Naive B cell (primary cell): ENCODE results near the gene ZBTB7A. TPM values are rescaled to one million over a fixed set of nuclear protein-coding genes. Genes with fewer than 3 reads are reported as not detected.

ENCODE experiments used
- ATAC-seq, 2 donors: fragments of 150-1000 bp; cut with Tn5 transposase; 2 replicates each; pipeline ENCODE4 v1.10.0; 2021; ENCODE audit warnings: low read depth in 2 of 2, mild to moderate bottlenecking in 2 of 2, moderate library complexity in 2 of 2
- DNase-seq: peaks from one replicate; pipeline ENCODE4 v3.0.0; 2022
- H3K27ac Mint-ChIP-seq, 6 donors: one replicate each; pipeline ENCODE4 v1.8.0; 2020 to 2022; ENCODE audit warnings: mild to moderate bottlenecking in 6 of 6, mixed read lengths in 6 of 6, moderate library complexity in 5 of 6, inconsistent platforms in 2 of 6
- H3K27me3 Mint-ChIP-seq, 3 donors: one replicate each; pipeline ENCODE4 v1.8.0; 2021 to 2022; ENCODE audit warnings: mixed read lengths in 3 of 3, mild to moderate bottlenecking in 1 of 3
- H3K36me3 Mint-ChIP-seq, 2 donors: one replicate each; pipeline ENCODE4 v1.8.0; 2020 to 2022; ENCODE audit warnings: mixed read lengths in 2 of 2, inconsistent platforms in 1 of 2, mild to moderate bottlenecking in 1 of 2
- H3K4me1 Mint-ChIP-seq, 3 donors: one replicate each; pipeline ENCODE4 v1.8.0; 2020 to 2022; ENCODE audit warnings: mixed read lengths in 3 of 3, inconsistent platforms in 1 of 3, mild to moderate bottlenecking in 1 of 3, moderate library complexity in 1 of 3
- H3K4me3 Mint-ChIP-seq, 8 donors: one replicate each; pipeline ENCODE4 v1.8.0; 2020 to 2022; ENCODE audit warnings: mild to moderate bottlenecking in 8 of 8, mixed read lengths in 8 of 8, moderate library complexity in 8 of 8, inconsistent platforms in 2 of 8
- H3K9me3 Mint-ChIP-seq, 7 donors: one replicate each; pipeline ENCODE4 v1.8.0; 2020 to 2022; ENCODE audit warnings: mixed read lengths in 7 of 7, mild to moderate bottlenecking in 5 of 7, inconsistent platforms in 2 of 7, moderate library complexity in 1 of 7
- polyA plus RNA-seq, 6 donors: library from polyadenylated mRNA; unstranded; fragments of 300-500 nt; fragmentation: Illumina TruSeq; gene quantifications; one replicate each; pipeline ENCODE4 v1.2.3, GENCODE V29; 2021; ENCODE audit warnings: low read depth in 6 of 6

Gene ZBTB7A
- polyA plus RNA-seq, 6 donors from 2014 or later: 13.5 to 41.2 (median 21.2) TPM

- DNase-seq: no peak
- no peaks in the 10 kb centered on the region for H3K27me3 Mint-ChIP-seq
- H3K9me3 Mint-ChIP-seq: no peaks in the 10 kb centered on the region
- H3K4me1 Mint-ChIP-seq: no peaks in the 10 kb centered on the region
- no peak for ATAC-seq
- no peak overlapping the region for H3K4me3 Mint-ChIP-seq
- no peaks in the 10 kb centered on the region for H3K36me3 Mint-ChIP-seq
- no peak overlapping the region for H3K27ac Mint-ChIP-seq
Observed at GRCh38 chr19:4029247-4029614, 37.5 kb downstream of the ZBTB7A start.

GRCh38 chr19:4028334-4029246 lies 38.1 kb downstream of the ZBTB7A start:
- Mint-ChIP-seq H3K4me3 (no peak overlapping the region), H3K9me3 (no peaks in the 10 kb centered on the region), H3K27ac (peak overlapping the region in 2 of 6 donors; percentile 44 to 72), H3K27me3 (no peaks in the 10 kb centered on the region), H3K4me1 (no peaks in the 10 kb centered on the region), H3K36me3 (no peaks in the 10 kb centered on the region)
- no peak for DNase-seq
- ATAC-seq: no peak

GRCh38 chr19:4027146-4027545 lies 39.6 kb downstream of the ZBTB7A start:
- Mint-ChIP-seq H3K9me3 (peaks cover 0 to 1% (median 0%) of the 10 kb centered on the region in 7 donors), H3K36me3 (no peaks in the 10 kb centered on the region), H3K27ac (peak overlapping the region in 2 of 6 donors; percentile 12 to 50), H3K4me1 (no peaks in the 10 kb centered on the region), H3K27me3 (no peaks in the 10 kb centered on the region), H3K4me3 (peak overlapping the region in 1 of 8 donors; percentile 3)
- ATAC-seq (no peak), DNase-seq (no peak)

GRCh38 chr19:4025317-4025716 lies 41.4 kb downstream of the ZBTB7A start:
- H3K4me3 Mint-ChIP-seq: no peak overlapping the region
- H3K9me3 Mint-ChIP-seq: peaks cover 0 to 3% (median 0%) of the 10 kb centered on the region in 7 donors
- H3K27me3 Mint-ChIP-seq: no peaks in the 10 kb centered on the region
- no peak overlapping the region for H3K27ac Mint-ChIP-seq
- DNase-seq: no peak
- peaks cover 0 to 3% of the 10 kb centered on the region in 2 donors for H3K36me3 Mint-ChIP-seq
- peaks cover 0 to 2% (median 2%) of the 10 kb centered on the region in 3 donors for H3K4me1 Mint-ChIP-seq
- no peak for ATAC-seq

GRCh38 chr19:4023600-4024398 lies 42.9 kb downstream of the ZBTB7A start:
- Mint-ChIP-seq H3K27me3 (no peaks in the 10 kb centered on the region), H3K4me3 (no peak overlapping the region), H3K27ac (peak overlapping the region in 1 of 6 donors; percentile 28), H3K9me3 (peaks cover 0 to 3% (median 0%) of the 10 kb centered on the region in 7 donors), H3K4me1 (peaks cover 0 to 6% (median 4%) of the 10 kb centered on the region in 3 donors), H3K36me3 (peaks cover 0 to 3% of the 10 kb centered on the region in 2 donors)
- ATAC-seq (no peak), DNase-seq (no peak)

GRCh38 chr19:4019578-4019977 lies 47.1 kb downstream of the ZBTB7A start:
- peaks cover 0 to 3% of the 10 kb centered on the region in 2 donors for H3K36me3 Mint-ChIP-seq
- no peak for DNase-seq
- peak overlapping the region in 1 of 6 donors; percentile 76 for H3K27ac Mint-ChIP-seq
- H3K4me3 Mint-ChIP-seq: no peak overlapping the region
- no peaks in the 10 kb centered on the region for H3K27me3 Mint-ChIP-seq
- ATAC-seq: no peak
- H3K9me3 Mint-ChIP-seq: peaks cover 0 to 3% (median 0%) of the 10 kb centered on the region in 7 donors
- peaks cover 9 to 27% (median 11%) of the 10 kb centered on the region in 3 donors for H3K4me1 Mint-ChIP-seq

- DNase-seq (no peak), ATAC-seq (no peak)
- no peaks in the 10 kb centered on the region for H3K27me3 Mint-ChIP-seq
- peaks cover 0 to 3% (median 0%) of the 10 kb centered on the region in 7 donors for H3K9me3 Mint-ChIP-seq
- H3K4me1 Mint-ChIP-seq: peaks cover 9 to 27% (median 11%) of the 10 kb centered on the region in 3 donors
- no peak overlapping the region for H3K27ac Mint-ChIP-seq
- no peak overlapping the region for H3K4me3 Mint-ChIP-seq
- peaks cover 0 to 3% of the 10 kb centered on the region in 2 donors for H3K36me3 Mint-ChIP-seq
Observed at GRCh38 chr19:4018775-4019504, 47.8 kb downstream of the ZBTB7A start.

GRCh38 chr19:4018140-4018613 lies 48.5 kb downstream of the ZBTB7A start:
- Mint-ChIP-seq H3K4me1 (peaks cover 9 to 27% (median 11%) of the 10 kb centered on the region in 3 donors), H3K9me3 (peaks cover 0 to 3% (median 0%) of the 10 kb centered on the region in 7 donors), H3K4me3 (no peak overlapping the region), H3K27me3 (no peaks in the 10 kb centered on the region), H3K36me3 (peaks cover 0 to 3% of the 10 kb centered on the region in 2 donors), H3K27ac (no peak overlapping the region)
- DNase-seq (no peak), ATAC-seq (no peak)

- no peaks in the 10 kb centered on the region for H3K27me3 Mint-ChIP-seq
- H3K4me3 Mint-ChIP-seq: no peak overlapping the region
- peaks cover 0 to 3% of the 10 kb centered on the region in 2 donors for H3K36me3 Mint-ChIP-seq
- no peak for DNase-seq
- peaks cover 0 to 2% (median 0%) of the 10 kb centered on the region in 7 donors for H3K9me3 Mint-ChIP-seq
- peak overlapping the region in 1 of 6 donors; percentile 60 for H3K27ac Mint-ChIP-seq
- ATAC-seq: no peak
- peaks cover 11 to 27% (median 13%) of the 10 kb centered on the region in 3 donors for H3K4me1 Mint-ChIP-seq
Observed at GRCh38 chr19:4016903-4017638, 49.6 kb downstream of the ZBTB7A start.

GRCh38 chr19:4016486-4016885 lies 50.2 kb downstream of the ZBTB7A start:
- Mint-ChIP-seq H3K27me3 (no peaks in the 10 kb centered on the region), H3K27ac (peak overlapping the region in 1 of 6 donors; percentile 60), H3K4me1 (peaks cover 12 to 27% (median 13%) of the 10 kb centered on the region in 3 donors), H3K4me3 (no peak overlapping the region), H3K9me3 (no peaks in the 10 kb centered on the region), H3K36me3 (no peaks in the 10 kb centered on the region)
- DNase-seq (no peak), ATAC-seq (no peak)

GRCh38 chr19:4015705-4016402 lies 50.8 kb downstream of the ZBTB7A start:
- DNase-seq: no peak
- Mint-ChIP-seq H3K4me3 (peak overlapping the region in 1 of 8 donors; percentile 61), H3K27me3 (no peaks in the 10 kb centered on the region), H3K4me1 (peaks cover 17 to 32% (median 19%) of the 10 kb centered on the region in 3 donors), H3K27ac (peak overlapping the region in 1 of 6 donors; percentile 60), H3K9me3 (no peaks in the 10 kb centered on the region), H3K36me3 (no peaks in the 10 kb centered on the region)
- ATAC-seq: no peak
